SU-DHL-6 (cell line): ENCODE results near the gene ADAMTS17.

ENCODE experiments used
- H2AFZ ChIP-seq: fragments of 200-600 bp; sonication (generic); 2 replicates; pipeline ENCODE4 v1.6.1; 2014; ENCODE audit warnings: low read depth, mild to moderate bottlenecking, moderate library complexity, mixed read lengths, antibody characterized with exemption, low read length; ENCODE audit not compliant: severe bottlenecking
- H3F3A ChIP-seq: fragments of 200-600 bp; shearing (Covaris generic); 2 replicates; pipeline ENCODE4 v1.6.0; 2016; ENCODE audit warnings: antibody characterized with exemption, mild to moderate bottlenecking; ENCODE audit not compliant: insufficient read depth
- H3K27ac ChIP-seq: fragments of 200-600 bp; sonication (generic); 2 replicates; pipeline ENCODE4 v1.5.1; 2016; ENCODE audit warnings: low read depth, mild to moderate bottlenecking, low read length, moderate library complexity, mixed read lengths
- H3K27me3 ChIP-seq: fragments of 200-600 bp; sonication (generic), shearing (Covaris generic); 2 replicates; pipeline ENCODE4 v1.6.0; 2014; ENCODE audit warnings: mild to moderate bottlenecking, low read length
- H3K36me3 ChIP-seq: fragments of 200-600 bp; sonication (generic); 2 replicates; pipeline ENCODE4 v1.6.1; 2014; ENCODE audit warnings: mild to moderate bottlenecking, low read length, mixed read lengths
- H3K4me2 ChIP-seq: fragments of 300-600, 200-600 bp; shearing (Covaris generic), sonication (generic); 2 replicates; pipeline ENCODE4 v1.6.0; 2014; ENCODE audit warnings: low read length, low read depth, mild to moderate bottlenecking; ENCODE audit not compliant: poor library complexity, severe bottlenecking
- H3K4me3 ChIP-seq: fragments of 200-600 bp; sonication (generic); 2 replicates; pipeline ENCODE4 v1.5.1; 2014; ENCODE audit warnings: antibody characterized with exemption, low read length, mild to moderate bottlenecking, mixed read lengths; ENCODE audit not compliant: insufficient read depth, poor library complexity, severe bottlenecking
- H3K79me2 ChIP-seq: fragments of 200-600 bp; sonication (generic); 2 replicates; pipeline ENCODE4 v1.6.1; 2014; ENCODE audit warnings: mild to moderate bottlenecking, low read length, moderate library complexity; ENCODE audit not compliant: insufficient read depth
- H3K9ac ChIP-seq: fragments of 200-600 bp; sonication (generic); 2 replicates; pipeline ENCODE4 v1.7.0; 2014; ENCODE audit warnings: mild to moderate bottlenecking, low read length
- H3K9me2 ChIP-seq: fragments of 200-600 bp; sonication (generic); replicated peaks from 2 replicates; pipeline ENCODE4 v1.6.1; 2014; ENCODE audit warnings: low read length; ENCODE audit not compliant: insufficient read depth
- H3K9me3 ChIP-seq: fragments of 200-600 bp; sonication (generic); 2 replicates; pipeline ENCODE4 v1.6.1; 2014; ENCODE audit warnings: low read length, mixed read lengths; ENCODE audit not compliant: insufficient read depth
- H4K20me1 ChIP-seq: fragments of 200-600 bp; sonication (generic); 2 replicates; pipeline ENCODE4 v1.6.1; 2014; ENCODE audit warnings: low read depth, mild to moderate bottlenecking, antibody characterized with exemption, low read length, moderate library complexity, mixed read lengths
- CTCF ChIP-seq: fragments of 200-600 bp; sonication (generic); IDR thresholded peaks from one replicate; pipeline ENCODE4 v1.5.1; 2017; ENCODE audit warnings: antibody characterized with exemption, mild to moderate bottlenecking, low read length, moderate library complexity; ENCODE audit not compliant: insufficient read depth, poor library complexity, severe bottlenecking
- EZH2phosphoT487 ChIP-seq: fragments of 200-600 bp; sonication (generic), shearing (Covaris generic); conservative IDR thresholded peaks from 2 replicates; pipeline ENCODE4 v1.6.1; 2018; ENCODE audit warnings: mild to moderate bottlenecking, antibody characterized with exemption, low read length, moderate library complexity, mixed read lengths

The ADAMTS17 gene

GRCh38 chr15:100311154-100311625, 30.6 kb downstream of the ADAMTS17 start:
- no peak for TF ChIP-seq EZH2phosphoT487
- TF ChIP-seq CTCF: no peak
- H3K9ac ChIP-seq: no peak overlapping the region
- H3K9me3 ChIP-seq: no peaks in the 10 kb centered on the region
- H3K27ac ChIP-seq: no peak overlapping the region
- no peaks in the 10 kb centered on the region for H4K20me1 ChIP-seq
- H3K4me3 ChIP-seq: no peak overlapping the region
- H3F3A ChIP-seq: no peaks in the 10 kb centered on the region
- H3K4me2 ChIP-seq: no peak overlapping the region
- no peaks in the 10 kb centered on the region for H3K9me2 ChIP-seq
- no peak overlapping the region for H2AFZ ChIP-seq
- no peaks in the 10 kb centered on the region for H3K79me2 ChIP-seq
- no peaks in the 10 kb centered on the region for H3K36me3 ChIP-seq
- H3K27me3 ChIP-seq: no peaks in the 10 kb centered on the region

- no peaks in the 10 kb centered on the region for H3K9me2 ChIP-seq
- no peak overlapping the region for H3K4me2 ChIP-seq
- H3K79me2 ChIP-seq: no peaks in the 10 kb centered on the region
- no peak overlapping the region for H3K27ac ChIP-seq
- H2AFZ ChIP-seq: no peak overlapping the region
- no peaks in the 10 kb centered on the region for H3F3A ChIP-seq
- TF ChIP-seq CTCF: no peak
- TF ChIP-seq EZH2phosphoT487: no peak
- H3K27me3 ChIP-seq: no peaks in the 10 kb centered on the region
- H3K9ac ChIP-seq: no peak overlapping the region
- no peaks in the 10 kb centered on the region for H4K20me1 ChIP-seq
- H3K4me3 ChIP-seq: no peak overlapping the region
- no peaks in the 10 kb centered on the region for H3K9me3 ChIP-seq
- no peaks in the 10 kb centered on the region for H3K36me3 ChIP-seq
Observed at GRCh38 chr15:100310513-100311153, 31.1 kb downstream of the ADAMTS17 start.

GRCh38 chr15:100310041-100310405, 31.8 kb downstream of the ADAMTS17 start:
- no peak overlapping the region for H3K9ac ChIP-seq
- H3K9me2 ChIP-seq: no peaks in the 10 kb centered on the region
- no peaks in the 10 kb centered on the region for H3K36me3 ChIP-seq
- TF ChIP-seq EZH2phosphoT487: no peak
- no peak for TF ChIP-seq CTCF
- no peak overlapping the region for H3K27ac ChIP-seq
- H2AFZ ChIP-seq: no peak overlapping the region
- H3K4me2 ChIP-seq: no peak overlapping the region
- no peaks in the 10 kb centered on the region for H3K9me3 ChIP-seq
- H3K4me3 ChIP-seq: no peak overlapping the region
- H3K27me3 ChIP-seq: no peaks in the 10 kb centered on the region
- no peaks in the 10 kb centered on the region for H3K79me2 ChIP-seq
- no peaks in the 10 kb centered on the region for H4K20me1 ChIP-seq
- no peaks in the 10 kb centered on the region for H3F3A ChIP-seq
